Naive thymus-derived CD8-positive, alpha-beta T cell (primary cell): ENCODE data around the gene DNAH2. TPM values are rescaled to one million over a fixed set of nuclear protein-coding genes. Genes with fewer than 3 reads are reported as not detected.
A peak's percentile ranks its signal among the peaks of the same experiment; 100 is the strongest.

Source experiments
- ATAC-seq, 2 donors: fragments of 150-1000 bp; cut with Tn5 transposase in 1 of 2; sonication (Bioruptor Pico), chemical (Tn5 transposase) in 1 of 2; 1 replicate in 1 of 2; 2 replicates in 1 of 2; pipeline ENCODE4 v1.10.0; 2021; ENCODE audit warnings: mild to moderate bottlenecking in 2 of 2, moderate library complexity in 2 of 2
- POLR2A ChIA-PET: fragments of 350-600 bp; sonication (Branson Sonifier 250); formaldehyde crosslinking; loops from one replicate; lab custom pipeline; 2021; ENCODE audit warnings: antibody characterized with exemption; lab: Charles Lee
- DNase-seq, 10 donors: peaks; one replicate each; pipeline versions ENCODE4 v3.0.0 to v3.0.0-alpha.2; 2020 to 2022
- H3K27ac Mint-ChIP-seq, 10 donors: one replicate each; pipeline ENCODE4 v1.8.0; 2020 to 2022; ENCODE audit warnings: mild to moderate bottlenecking in 10 of 10, mixed read lengths in 10 of 10, moderate library complexity in 4 of 10, inconsistent platforms in 1 of 10
- H3K27me3 Mint-ChIP-seq, 5 donors: one replicate each; pipeline ENCODE4 v1.8.0; 2021 to 2022; ENCODE audit warnings: mixed read lengths in 5 of 5
- H3K36me3 Mint-ChIP-seq, 3 donors: one replicate each; pipeline ENCODE4 v1.8.0; 2020 to 2022; ENCODE audit warnings: mixed read lengths in 3 of 3, mild to moderate bottlenecking in 2 of 3, inconsistent platforms in 1 of 3
- H3K4me1 Mint-ChIP-seq, 4 donors: one replicate each; pipeline ENCODE4 v1.8.0; 2021 to 2022; ENCODE audit warnings: mixed read lengths in 4 of 4
- H3K4me3 Mint-ChIP-seq, 10 donors: one replicate each; pipeline ENCODE4 v1.8.0; 2020 to 2022; ENCODE audit warnings: mild to moderate bottlenecking in 10 of 10, mixed read lengths in 10 of 10, moderate library complexity in 6 of 10, inconsistent platforms in 1 of 10
- H3K9me3 Mint-ChIP-seq, 9 donors: one replicate each; pipeline ENCODE4 v1.8.0; 2020 to 2022; ENCODE audit warnings: mixed read lengths in 9 of 9, mild to moderate bottlenecking in 3 of 9, inconsistent platforms in 1 of 9, moderate library complexity in 1 of 9
- polyA plus RNA-seq, 3 donors: library from polyadenylated mRNA; unstranded; fragments of 300-500 nt; fragmentation: Illumina TruSeq; gene quantifications; one replicate each; pipeline ENCODE4 v1.2.3, GENCODE V29; 2021
- total RNA-seq, 8 experiments: library from RNA in 2 of 8; stranded (reverse) in 2 of 8; gene quantifications; one replicate each; pipeline ENCODE4 v1.2.3 and lab custom pipeline; 2021 to 2026

The DNAH2 gene
- total and polyA plus RNA-seq, 5 experiments from 2014 or later: not detected

GRCh38 chr17:7845359-7846062 is 128.0 kb downstream of the DNAH2 start:
- Mint-ChIP-seq H3K4me3 (peak overlapping the region; percentile 88 to 100 (median 96)), H3K4me1 (peaks cover 30 to 42% (median 36%) of the 10 kb centered on the region in 4 donors), H3K9me3 (no peaks in the 10 kb centered on the region), H3K27me3 (peaks cover 0 to 6% (median 0%) of the 10 kb centered on the region in 5 donors), H3K36me3 (peaks cover 0 to 33% (median 1%) of the 10 kb centered on the region in 3 donors), H3K27ac (peak overlapping the region in 9 of 10 donors; percentile 95 to 100 (median 99))
- DNase-seq: peak in 1 of 10 donors; percentile 60
- POLR2A ChIA-PET: interaction anchor here (0.6 to 7.2 kb wide), 11 partner anchors 8 to 376 kb away, joined by 3 to 116 read pairs (median 4); partner anchors contain the start of genes CYB5D1, KDM6B, NAA38 and RNF227
- ATAC-seq: no peak

- peak overlapping the region in 7 of 10 donors; percentile 67 to 99 (median 85) for H3K27ac Mint-ChIP-seq
- peak in 1 of 10 donors; percentile 53 for DNase-seq
- H3K36me3 Mint-ChIP-seq: peaks cover 0 to 28% (median 1%) of the 10 kb centered on the region in 3 donors
- ATAC-seq: no peak
- H3K4me1 Mint-ChIP-seq: peaks cover 29 to 42% (median 35%) of the 10 kb centered on the region in 4 donors
- no peaks in the 10 kb centered on the region for H3K9me3 Mint-ChIP-seq
- peaks cover 0 to 6% (median 0%) of the 10 kb centered on the region in 5 donors for H3K27me3 Mint-ChIP-seq
- peak overlapping the region in 8 of 10 donors; percentile 26 to 57 (median 44) for H3K4me3 Mint-ChIP-seq
- POLR2A ChIA-PET: interaction anchor here (0.6 to 7.2 kb wide), 7 partner anchors 8 to 375 kb away, joined by 3 to 116 read pairs (median 6); partner anchors contain the start of genes CYB5D1, KDM6B, NAA38 and RNF227
Measured at GRCh38 chr17:7846063-7846735, 128.7 kb downstream of the DNAH2 start.

- peaks cover 0 to 28% (median 1%) of the 10 kb centered on the region in 3 donors for H3K36me3 Mint-ChIP-seq
- DNase-seq (peak in 2 of 10 donors; percentile 21 to 50), ATAC-seq (no peak)
- peak overlapping the region in 4 of 10 donors; percentile 28 to 57 (median 32) for H3K4me3 Mint-ChIP-seq
- H3K9me3 Mint-ChIP-seq: no peaks in the 10 kb centered on the region
- peaks cover 32 to 44% (median 38%) of the 10 kb centered on the region in 4 donors for H3K4me1 Mint-ChIP-seq
- POLR2A ChIA-PET: interaction anchor here (6.9 to 7.2 kb wide), 2 partner anchors 9 to 12 kb away, joined by 54 to 116 read pairs; partner anchors contain the start of genes CYB5D1, KDM6B, NAA38 and TMEM88
- peak overlapping the region in 6 of 10 donors; percentile 58 to 92 (median 76) for H3K27ac Mint-ChIP-seq
- H3K27me3 Mint-ChIP-seq: peaks cover 0 to 4% (median 0%) of the 10 kb centered on the region in 5 donors
Measured at GRCh38 chr17:7846765-7847661, 129.5 kb downstream of the DNAH2 start.

GRCh38 chr17:7848131-7848579 is 130.6 kb downstream of the DNAH2 start:
- Mint-ChIP-seq H3K9me3 (no peaks in the 10 kb centered on the region), H3K36me3 (peaks cover 0 to 30% (median 1%) of the 10 kb centered on the region in 3 donors), H3K4me3 (peak overlapping the region in 2 of 10 donors; percentile 14 to 18), H3K4me1 (peaks cover 22 to 37% (median 33%) of the 10 kb centered on the region in 4 donors), H3K27ac (peak overlapping the region in 5 of 10 donors; percentile 24 to 84 (median 71)), H3K27me3 (no peaks in the 10 kb centered on the region)
- ATAC-seq: no peak
- peak in 1 of 10 donors; percentile 47 for DNase-seq
- POLR2A ChIA-PET: interaction anchor here (7.2 kb wide), 1 partner anchor 14 kb away, joined by 116 read pairs; the partner anchor contains the start of gene KDM6B

- POLR2A ChIA-PET: interaction anchor here (1.0 to 5.8 kb wide), 3 partner anchors 8 to 15 kb away, joined by 3 to 96 read pairs (median 4); partner anchors contain the start of gene KDM6B
- Mint-ChIP-seq H3K36me3 (peaks cover 0 to 32% (median 1%) of the 10 kb centered on the region in 3 donors), H3K4me1 (peaks cover 18 to 36% (median 30%) of the 10 kb centered on the region in 4 donors), H3K9me3 (no peaks in the 10 kb centered on the region), H3K4me3 (no peak overlapping the region), H3K27ac (peak overlapping the region in 1 of 10 donors; percentile 29), H3K27me3 (no peaks in the 10 kb centered on the region)
- DNase-seq (no peak), ATAC-seq (no peak)
Measured at GRCh38 chr17:7848739-7849129, 131.2 kb downstream of the DNAH2 start.

- POLR2A ChIA-PET: interaction anchor here (1.0 to 5.8 kb wide), 3 partner anchors 8 to 15 kb away, joined by 3 to 96 read pairs (median 4); partner anchors contain the start of gene KDM6B
- Mint-ChIP-seq H3K4me3 (no peak overlapping the region), H3K9me3 (no peaks in the 10 kb centered on the region), H3K36me3 (peaks cover 0 to 34% (median 1%) of the 10 kb centered on the region in 3 donors), H3K27ac (peak overlapping the region in 4 of 10 donors; percentile 56 to 88 (median 68)), H3K4me1 (peaks cover 14 to 38% (median 26%) of the 10 kb centered on the region in 4 donors), H3K27me3 (no peaks in the 10 kb centered on the region)
- no peak for ATAC-seq
- DNase-seq: no peak
Measured at GRCh38 chr17:7849130-7849750, 131.7 kb downstream of the DNAH2 start.

GRCh38 chr17:7849751-7850504 is 132.4 kb downstream of the DNAH2 start:
- no peaks in the 10 kb centered on the region for H3K9me3 Mint-ChIP-seq
- H3K4me1 Mint-ChIP-seq: peaks cover 13 to 35% (median 24%) of the 10 kb centered on the region in 4 donors
- peak in 1 of 10 donors; percentile 24 for DNase-seq
- H3K4me3 Mint-ChIP-seq: peak overlapping the region in 2 of 10 donors; percentile 7 to 14
- peak overlapping the region in 9 of 10 donors; percentile 13 to 96 (median 75) for H3K27ac Mint-ChIP-seq
- POLR2A ChIA-PET: interaction anchor here (1.0 to 5.8 kb wide), 6 partner anchors 8 to 16 kb away, joined by 3 to 96 read pairs (median 8); partner anchors contain the start of gene KDM6B
- no peak for ATAC-seq
- H3K27me3 Mint-ChIP-seq: no peaks in the 10 kb centered on the region
- peaks cover 0 to 34% (median 1%) of the 10 kb centered on the region in 3 donors for H3K36me3 Mint-ChIP-seq

- Mint-ChIP-seq H3K36me3 (peaks cover 0 to 35% (median 1%) of the 10 kb centered on the region in 3 donors), H3K27ac (peak overlapping the region; percentile 43 to 96 (median 88)), H3K9me3 (no peaks in the 10 kb centered on the region), H3K4me1 (peaks cover 13 to 27% (median 21%) of the 10 kb centered on the region in 4 donors), H3K27me3 (no peaks in the 10 kb centered on the region), H3K4me3 (peak overlapping the region in 9 of 10 donors; percentile 39 to 84 (median 64))
- DNase-seq (no peak), ATAC-seq (peak; percentile 10 to 14)
- POLR2A ChIA-PET: interaction anchor here (0.5 to 5.8 kb wide), 8 partner anchors 9 to 396 kb away, joined by 3 to 96 read pairs (median 6); partner anchors contain the start of gene KDM6B
Measured at GRCh38 chr17:7850701-7851437, 133.3 kb downstream of the DNAH2 start.

- peaks cover 0 to 33% (median 1%) of the 10 kb centered on the region in 3 donors for H3K36me3 Mint-ChIP-seq
- H3K9me3 Mint-ChIP-seq: no peaks in the 10 kb centered on the region
- H3K27me3 Mint-ChIP-seq: no peaks in the 10 kb centered on the region
- ATAC-seq (peak; percentile 83 to 88), DNase-seq (peak; percentile 92 to 98 (median 94))
- POLR2A ChIA-PET: interaction anchor here (0.5 to 5.8 kb wide), 9 partner anchors 10 to 397 kb away, joined by 3 to 96 read pairs (median 5); partner anchors contain the start of gene KDM6B
- H3K4me3 Mint-ChIP-seq: peak overlapping the region; percentile 47 to 84 (median 70)
- peaks cover 16 to 25% (median 21%) of the 10 kb centered on the region in 4 donors for H3K4me1 Mint-ChIP-seq
- peak overlapping the region; percentile 25 to 96 (median 88) for H3K27ac Mint-ChIP-seq
Measured at GRCh38 chr17:7851438-7852261, 134.1 kb downstream of the DNAH2 start.
